NCI-H146 (cell line): ENCODE results near the gene BCKDK.
A peak's percentile ranks its signal among the peaks of the same experiment; 100 is the strongest.

Experiments used
- DNase-seq: peaks from one replicate; lab custom pipeline; 2025; lab: John Stamatoyannopoulos, UW

Gene BCKDK

GRCh38 chr16:31108035-31108793 lies at the start of gene BCKDK:
Gene BCKDK, plus strand, starts transcription at chr16:31108386. Its CDS starts 838 bp downstream, at chr16:31109224.
- DNase-seq: peak; percentile 80

DNA sequence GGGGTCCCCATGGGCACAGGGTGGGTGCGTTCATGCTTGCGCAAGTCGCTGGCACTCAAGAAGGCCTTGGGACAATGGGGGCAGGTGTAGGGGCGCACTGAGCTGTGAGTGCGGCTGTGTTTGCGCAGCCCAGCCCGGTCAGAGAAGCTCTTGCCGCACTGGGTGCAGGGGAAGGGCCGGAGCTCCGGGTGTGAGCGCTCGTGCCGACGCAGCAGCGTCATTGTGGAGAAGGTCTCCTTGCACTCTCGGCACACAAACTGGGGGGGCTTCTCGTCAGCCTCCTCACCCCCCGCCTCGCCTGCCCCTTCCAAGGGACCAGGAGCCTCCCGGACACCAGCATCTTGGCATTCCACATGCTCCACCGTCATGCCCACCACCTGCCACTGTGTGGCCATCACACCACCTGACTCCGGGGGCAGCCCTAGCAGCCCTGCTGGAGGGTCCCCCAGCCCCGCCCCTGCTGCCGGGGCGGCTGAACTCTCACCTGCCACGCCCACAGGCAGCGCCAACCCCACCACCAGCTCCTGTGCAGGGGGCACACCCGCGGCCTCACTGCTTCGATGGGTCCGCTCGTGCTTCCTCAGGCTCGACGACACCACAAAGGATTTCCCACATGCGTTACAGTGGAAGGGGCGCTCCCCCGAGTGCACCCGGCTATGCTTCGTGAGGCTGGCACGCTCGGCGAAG lies 46.9 kb upstream of the BCKDK start:
- no peak for DNase-seq

- DNase-seq: no peak
Measured at GRCh38 chr16:31061813-31062440, 46.3 kb upstream of the BCKDK start.

GRCh38 chr16:31063495-31063842 lies 44.7 kb upstream of the BCKDK start:
- no peak for DNase-seq

DNA sequence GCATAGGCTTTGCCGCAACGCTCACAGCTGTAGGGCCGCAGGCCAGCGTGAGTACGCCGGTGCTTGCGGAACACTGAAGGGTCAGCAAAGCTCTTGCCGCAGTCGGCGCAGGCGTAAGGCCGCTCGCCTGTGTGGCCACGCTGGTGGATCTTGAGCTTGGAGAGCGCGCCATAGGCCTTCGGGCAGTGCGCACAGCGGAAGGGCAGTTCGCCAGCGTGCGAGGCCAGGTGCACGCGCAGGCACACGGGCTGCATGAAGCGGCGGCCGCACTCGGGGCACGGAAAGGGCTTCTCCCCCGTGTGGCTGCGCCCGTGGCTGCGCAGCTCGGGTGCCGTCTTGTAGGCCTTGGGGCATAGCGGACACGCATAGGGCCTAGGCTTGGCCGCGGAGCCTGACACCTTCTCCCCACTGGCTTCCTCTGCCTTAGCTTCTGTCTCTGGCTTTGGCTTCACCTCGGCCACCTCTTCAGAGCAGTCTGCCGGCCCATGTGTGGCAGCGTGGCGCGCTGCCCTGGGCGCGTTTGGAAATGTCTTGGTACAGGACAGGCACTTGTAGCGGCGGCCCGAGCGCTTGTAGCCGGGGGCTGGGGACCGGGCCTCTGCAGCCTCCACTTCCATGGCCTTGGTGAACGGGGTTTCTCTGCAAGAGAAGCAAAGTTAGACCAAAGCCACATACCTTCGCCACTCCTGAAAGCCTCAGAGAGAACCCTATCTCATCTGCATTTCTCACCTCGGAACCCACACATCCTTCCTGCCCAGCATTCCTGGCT lies 44.2 kb upstream of the BCKDK start:
- no peak for DNase-seq

- DNase-seq: no peak
Measured at GRCh38 chr16:31064882-31065461, 43.2 kb upstream of the BCKDK start.

- DNase-seq: no peak
Measured at GRCh38 chr16:31067342-31067741, 40.8 kb upstream of the BCKDK start.

DNA sequence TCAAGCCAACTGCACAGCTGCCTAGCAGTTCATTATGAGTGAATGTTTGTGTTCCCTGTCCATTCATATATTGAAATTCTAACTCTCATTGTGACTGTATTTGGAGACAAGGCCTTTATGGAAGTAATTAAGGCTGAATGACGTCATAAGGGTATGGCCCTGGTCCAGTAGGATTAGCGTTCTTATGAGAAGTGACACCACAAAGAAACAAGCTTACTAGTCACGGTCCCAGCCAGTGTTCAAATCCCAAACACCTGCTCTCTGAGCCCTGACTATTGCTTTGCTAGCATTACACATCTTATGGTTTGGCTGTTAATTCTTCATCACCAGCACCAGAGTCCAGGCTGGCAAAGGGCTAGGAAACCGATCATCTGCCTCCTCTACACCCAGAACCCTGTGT lies 36.3 kb upstream of the BCKDK start:
- DNase-seq: peak; percentile 32

DNA sequence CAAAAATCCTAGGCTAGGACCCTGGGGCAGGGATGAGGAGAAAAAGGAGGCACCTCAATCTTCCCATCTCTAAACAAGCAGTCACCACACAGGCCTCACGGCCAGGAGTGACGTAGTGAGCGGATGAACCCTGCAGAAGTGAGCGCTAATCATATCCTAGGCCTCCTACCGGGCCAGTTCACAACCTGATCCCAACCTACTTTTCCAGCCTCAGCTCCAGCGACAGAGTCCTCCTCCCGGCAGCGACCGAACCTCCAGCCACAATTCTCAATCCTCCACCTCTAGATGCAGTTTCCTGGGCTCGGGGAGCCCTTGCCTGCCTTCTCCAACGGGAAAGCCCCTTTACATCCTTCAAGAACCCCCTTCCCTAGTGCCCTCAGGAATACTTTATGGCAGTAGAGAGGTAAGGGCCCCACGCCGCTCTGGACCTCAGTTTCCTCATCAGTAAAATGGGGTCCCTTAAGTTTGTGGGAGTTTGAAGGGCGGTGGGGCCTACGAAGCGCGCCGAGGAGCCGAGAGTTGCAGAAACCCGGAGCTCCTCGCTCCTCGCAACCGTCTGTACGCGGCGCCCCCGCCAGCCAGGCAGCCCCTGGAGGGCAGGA lies 35.5 kb upstream of the BCKDK start:
- DNase-seq: peak; percentile 40

DNA sequence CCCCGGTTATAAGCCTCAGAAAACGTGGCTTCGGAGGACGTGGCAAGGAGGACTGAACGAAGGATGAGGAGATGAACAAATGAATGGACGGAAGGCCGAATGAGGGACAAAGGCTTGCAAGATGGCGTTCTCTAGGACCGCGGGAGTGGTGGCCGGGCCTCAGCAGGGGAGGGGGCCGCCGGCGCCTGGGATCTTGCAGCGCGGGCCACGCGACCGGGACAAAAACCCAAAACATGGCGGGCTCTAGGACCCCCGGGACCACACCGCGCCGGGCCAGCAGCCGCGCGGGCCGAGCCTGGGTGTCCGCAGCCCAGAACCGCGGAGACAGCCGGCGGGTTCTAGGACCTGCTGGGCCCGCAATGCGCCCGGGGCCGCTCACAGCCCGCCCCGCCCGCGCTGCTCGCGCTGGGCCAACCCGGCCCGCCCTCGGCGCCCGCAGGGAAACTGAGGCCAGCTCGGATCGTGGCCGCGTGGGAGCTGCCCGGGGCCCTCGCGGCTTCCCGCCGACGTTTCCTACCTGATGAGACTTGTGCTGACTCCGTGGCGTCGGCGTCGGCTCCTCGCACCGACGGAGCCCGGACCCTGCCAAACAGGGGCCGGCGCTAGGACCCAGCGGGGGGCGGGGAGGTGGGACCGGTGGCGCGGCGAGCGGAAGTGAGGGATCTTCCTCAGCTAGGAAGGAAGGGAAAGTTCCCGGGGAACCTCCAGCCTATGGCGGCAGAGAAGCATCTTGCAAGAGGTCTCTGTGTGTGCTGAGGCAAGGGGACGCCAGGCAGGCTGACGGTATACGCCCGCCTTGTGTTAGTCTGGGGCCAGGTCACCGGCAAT lies 34.8 kb upstream of the BCKDK start:
- peak; percentile 94 for DNase-seq

DNA sequence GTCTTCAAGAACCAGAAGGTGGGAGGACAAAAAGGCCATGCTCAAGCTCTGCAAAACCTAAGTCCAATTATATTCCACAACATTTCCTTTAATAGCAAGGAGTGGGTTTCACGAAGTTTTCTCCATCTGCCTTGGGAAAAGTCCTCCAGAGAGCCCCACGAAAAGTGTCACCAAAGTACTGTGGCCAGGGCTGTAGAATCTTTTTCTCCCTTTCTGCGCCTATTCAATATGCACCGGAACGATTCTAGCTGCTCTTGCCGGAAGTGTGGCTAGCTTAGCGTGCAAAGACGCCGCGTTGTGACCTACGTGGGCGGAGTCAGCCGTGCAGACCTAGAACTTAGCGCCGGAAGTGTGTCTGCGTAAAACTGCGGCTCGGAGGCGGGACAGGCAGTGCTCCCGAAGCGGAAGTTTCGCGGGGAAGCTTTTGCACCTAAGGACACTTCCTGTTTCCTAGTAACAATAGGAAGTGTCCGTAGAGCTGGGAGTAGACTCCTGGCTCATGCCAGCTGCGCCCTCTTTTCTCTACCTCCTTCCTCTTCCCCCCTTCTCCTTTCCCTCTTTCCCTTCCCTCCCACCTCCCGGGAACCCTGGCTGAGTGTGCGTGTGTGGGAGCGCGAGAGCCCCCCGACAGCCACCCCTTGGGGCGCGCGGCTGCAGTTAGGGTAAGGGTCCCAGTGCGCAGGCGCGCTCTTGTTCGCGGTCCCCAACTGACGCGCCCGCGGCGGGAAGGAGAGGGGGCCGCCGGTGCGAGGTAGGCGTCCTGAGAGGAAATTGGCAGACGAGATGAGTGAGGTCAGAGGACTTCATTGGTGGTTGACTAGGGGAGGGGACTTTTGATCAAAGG lies 34.0 kb upstream of the BCKDK start, which contains the start of the genes ZNF646 and ZNF668:
ZNF646 (plus strand) TSS at position 453 of the 844 bp plus-strand sequence. CDS start 1,903 bp downstream, outside the sequence.
ZNF668 (minus strand) TSS at position 271 of the 844 bp plus-strand sequence. CDS start 9,781 bp downstream, outside the sequence.
- peak; percentile 100 for DNase-seq

- DNase-seq: no peak
Measured at GRCh38 chr16:31074814-31075183, 33.4 kb upstream of the BCKDK start.

DNA sequence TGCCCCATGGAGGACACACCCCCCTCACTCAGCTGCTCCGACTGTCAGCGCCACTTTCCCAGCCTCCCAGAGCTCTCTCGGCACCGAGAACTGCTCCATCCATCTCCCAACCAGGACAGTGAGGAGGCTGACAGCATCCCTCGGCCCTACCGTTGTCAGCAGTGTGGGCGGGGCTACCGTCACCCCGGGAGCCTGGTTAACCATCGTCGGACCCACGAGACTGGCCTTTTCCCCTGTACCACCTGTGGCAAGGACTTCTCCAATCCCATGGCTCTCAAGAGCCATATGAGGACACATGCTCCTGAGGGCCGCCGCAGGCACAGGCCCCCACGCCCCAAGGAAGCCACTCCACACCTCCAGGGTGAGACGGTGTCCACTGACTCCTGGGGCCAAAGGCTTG lies 31.9 kb upstream of the BCKDK start:
- no peak for DNase-seq

- DNase-seq: no peak
Measured at GRCh38 chr16:31077024-31077423, 31.2 kb upstream of the BCKDK start.

- no peak for DNase-seq
Measured at GRCh38 chr16:31077592-31078396, 30.4 kb upstream of the BCKDK start.

- DNase-seq: no peak
Measured at GRCh38 chr16:31078597-31079341, 29.4 kb upstream of the BCKDK start.

- DNase-seq: no peak
Measured at GRCh38 chr16:31079342-31079944, 28.7 kb upstream of the BCKDK start.
